HG02759 (cell line): Measurements from ENCODE around the gene SNAPC1.
"Not testable (repeated sequence)": the region's sequence is repeated elsewhere in the genome, so short reads cannot be mapped to it uniquely, and the experiment has no call there.

Experiments used
- ATAC-seq: cut with Tn5 transposase; IDR thresholded peaks from one replicate; pipeline ENCODE4 v1.9.1; 2021; ENCODE audit warnings: mild to moderate bottlenecking, moderate library complexity; ENCODE audit not compliant: unreplicated experiment

Gene SNAPC1

GRCh38 chr14:61761959-61762786 lies at the start of gene SNAPC1:
Gene SNAPC1, plus strand, starts transcription at chr14:61762420. Its CDS starts 41 bp downstream, at chr14:61762461.
- ATAC-seq: peak; percentile 100

- ATAC-seq: no peak
Observed at GRCh38 chr14:61713724-61714437, 48.3 kb upstream of the SNAPC1 start.

GRCh38 chr14:61716956-61717355 lies 45.3 kb upstream of the SNAPC1 start:
- ATAC-seq: no peak

GRCh38 chr14:61718039-61718438 lies 44.2 kb upstream of the SNAPC1 start:
- ATAC-seq: no peak

- ATAC-seq: peak; percentile 36
Observed at GRCh38 chr14:61719344-61720293, 42.6 kb upstream of the SNAPC1 start.

- ATAC-seq: no peak
Observed at GRCh38 chr14:61720294-61720661, 41.9 kb upstream of the SNAPC1 start.

GRCh38 chr14:61720741-61721140 lies 41.5 kb upstream of the SNAPC1 start:
- ATAC-seq: no peak

GRCh38 chr14:61724133-61724532 lies 38.1 kb upstream of the SNAPC1 start:
- no peak for ATAC-seq

GRCh38 chr14:61726778-61727658 lies 35.2 kb upstream of the SNAPC1 start:
- no peak for ATAC-seq

- ATAC-seq: no peak
Observed at GRCh38 chr14:61730756-61731373, 31.4 kb upstream of the SNAPC1 start.

- no peak for ATAC-seq
Observed at GRCh38 chr14:61733972-61734371, 28.2 kb upstream of the SNAPC1 start.

- ATAC-seq: no peak
Observed at GRCh38 chr14:61736751-61737150, 25.5 kb upstream of the SNAPC1 start.

GRCh38 chr14:61737915-61738314 lies 24.3 kb upstream of the SNAPC1 start:
- ATAC-seq: no peak

GRCh38 chr14:61739133-61739532 lies 23.1 kb upstream of the SNAPC1 start:
- ATAC-seq: no peak

- no peak for ATAC-seq
Observed at GRCh38 chr14:61742371-61742770, 19.8 kb upstream of the SNAPC1 start.

GRCh38 chr14:61744238-61744637 lies 18.0 kb upstream of the SNAPC1 start:
- no peak for ATAC-seq

GRCh38 chr14:61746346-61746745 lies 15.9 kb upstream of the SNAPC1 start:
- ATAC-seq: not testable (repeated sequence)

GRCh38 chr14:61746881-61747280 lies 15.3 kb upstream of the SNAPC1 start:
- no peak for ATAC-seq

GRCh38 chr14:61747342-61747741 lies 14.9 kb upstream of the SNAPC1 start:
- ATAC-seq: no peak

GRCh38 chr14:61749264-61749663 lies 13.0 kb upstream of the SNAPC1 start:
- ATAC-seq: no peak
